Measurements from ENCODE around the gene MOB1B. TPM values are rescaled to one million over a fixed set of nuclear protein-coding genes. Genes with fewer than 3 reads are reported as not detected.

The MOB1B gene
- total and polyA plus RNA-seq, 10 of the 15 experiments (the other 5 are each of a cell fraction or from before 2014, with no cell fraction given), result 1.9 to 11.4 (median 6.1) TPM

- TF ChIP-seq IRF5 (IDR thresholded peaks at IDR 0.05; ENCODE audit: borderline replicate concordance), result no peak
- TF ChIP-seq SKIL (IDR thresholded peaks at IDR 0.05; ENCODE audit: low read depth, poor library complexity, severe bottlenecking), result peak; percentile 40
- no peak for TF ChIP-seq CUX1 (IDR thresholded peaks at IDR 0.05; ENCODE audit: insufficient replicate concordance, low read depth, low read length)
- 0 out of 2 replicates have a peak, but pooled peaks have one; percentile 27 for TF ChIP-seq ZNF24 (IDR thresholded peaks at IDR 0.05)
- TF ChIP-seq SUZ12 (IDR thresholded peaks at IDR 0.05; ENCODE audit: unreplicated experiment), result no peak
- no peak for TF ChIP-seq NFYB (IDR thresholded peaks at IDR 0.05; ENCODE audit: insufficient read depth, low read depth, low read length)
- peak; percentile 84 for TF ChIP-seq IKZF1 (conservative IDR thresholded peaks at IDR 0.05)
- TF ChIP-seq CREM (IDR thresholded peaks at IDR 0.05; ENCODE audit: low read depth), result peak; percentile 52; the same call in 1 of the 2 replicates
- no peak for TF ChIP-seq SREBF1 (IDR thresholded peaks at IDR 0.05; ENCODE audit: low read length)
- TF ChIP-seq ZNF217 (IDR thresholded peaks at IDR 0.05), result peak; percentile 52; the same call in 1 of the 2 replicates
- no peak for TF ChIP-seq SIX5 (IDR thresholded peaks at IDR 0.05; ENCODE audit: low read depth, low read length, severe bottlenecking)
- TF ChIP-seq ZZZ3 (IDR thresholded peaks at IDR 0.05; ENCODE audit: control insufficient read depth, insufficient read length, low read depth), result no peak
- no peak for TF ChIP-seq STAT3 (IDR thresholded peaks at IDR 0.05; ENCODE audit: low read depth, low read length)
- TF ChIP-seq LARP7 (IDR thresholded peaks at IDR 0.05), result no peak
- TF ChIP-seq MAX (IDR thresholded peaks at IDR 0.05; ENCODE audit: low read depth, low read length), result no peak
- TF ChIP-seq MEF2A (IDR thresholded peaks at IDR 0.05; ENCODE audit: insufficient read depth, low read depth, low read length), result peak; percentile 46; the same call in 1 of the 2 replicates
- no peak for TF ChIP-seq RELA (IDR thresholded peaks at IDR 0.05; ENCODE audit: borderline replicate concordance, partially characterized antibody)
- TF ChIP-seq NR2C2 (IDR thresholded peaks at IDR 0.05; ENCODE audit: borderline replicate concordance, control insufficient read depth, insufficient read length, low read depth), result no peak
- TF ChIP-seq E2F4 (IDR thresholded peaks at IDR 0.05; ENCODE audit: low read depth, low read length), result no peak
- TF ChIP-seq FOXM1 (IDR thresholded peaks at IDR 0.05; ENCODE audit: low read depth, low read length), result peak; percentile 69; the same call in 1 of the 2 replicates
Measured at GRCh38 chr4:71006203-71006907, 104.2 kb downstream of the MOB1B start (continued).
